ENCODE measurements around the gene MEIKIN.

MEIKIN gene

GRCh38 chr5:131944702-131945550, 537 bp downstream of the MEIKIN start:
- no peak for DNase-seq (ENCODE audit: low read depth)
- no peak overlapping the region for H3K4me3 ChIP-seq (ENCODE audit: low read length)
- no peak for TF ChIP-seq CTCF (conservative IDR thresholded peaks at IDR 0.05; ENCODE audit: low read length)

GRCh38 chr5:131943916-131944315, 1.5 kb downstream of the MEIKIN start:
- DNase-seq (ENCODE audit: low read depth) = no peak
- no peak for TF ChIP-seq CTCF (conservative IDR thresholded peaks at IDR 0.05; ENCODE audit: low read length)
- no peak overlapping the region for H3K4me3 ChIP-seq (ENCODE audit: low read length)

GRCh38 chr5:131942016-131942415, 3.4 kb downstream of the MEIKIN start:
- TF ChIP-seq CTCF (conservative IDR thresholded peaks at IDR 0.05; ENCODE audit: low read length) = no peak
- no peak for DNase-seq (ENCODE audit: low read depth)
- H3K4me3 ChIP-seq (ENCODE audit: low read length) = no peak overlapping the region

- no peak for DNase-seq (ENCODE audit: low read depth)
- TF ChIP-seq CTCF (conservative IDR thresholded peaks at IDR 0.05; ENCODE audit: low read length) = no peak
- no peak overlapping the region for H3K4me3 ChIP-seq (ENCODE audit: low read length)
Measured at GRCh38 chr5:131939690-131940345, 5.6 kb downstream of the MEIKIN start.

- DNase-seq (ENCODE audit: low read depth) = no peak
- H3K4me3 ChIP-seq (ENCODE audit: low read length) = no peak overlapping the region
- no peak for TF ChIP-seq CTCF (conservative IDR thresholded peaks at IDR 0.05; ENCODE audit: low read length)
Measured at GRCh38 chr5:131932235-131932634, 13.2 kb downstream of the MEIKIN start.

- TF ChIP-seq CTCF (conservative IDR thresholded peaks at IDR 0.05; ENCODE audit: low read length) = no peak
- no peak overlapping the region for H3K4me3 ChIP-seq (ENCODE audit: low read length)
- no peak for DNase-seq (ENCODE audit: low read depth)
Measured at GRCh38 chr5:131928957-131929356, 16.5 kb downstream of the MEIKIN start.

- no peak overlapping the region for H3K4me3 ChIP-seq (ENCODE audit: low read length)
- TF ChIP-seq CTCF (conservative IDR thresholded peaks at IDR 0.05; ENCODE audit: low read length) = no peak
- no peak for DNase-seq (ENCODE audit: low read depth)
Measured at GRCh38 chr5:131926168-131926567, 19.3 kb downstream of the MEIKIN start.
